Lower leg skin (tissue), 4 donors: ENCODE results near the gene CCDC57. TPM values are rescaled to one million over a fixed set of nuclear protein-coding genes. Genes with fewer than 3 reads are reported as not detected.

Experiments
- DNase-seq, 2 donors: peaks; one replicate each; pipeline ENCODE4 v3.0.0-alpha.2; 2019; ENCODE audit warnings: low spot score in 2 of 2
- H3K4me3 ChIP-seq: fragments of 200-600 bp; sonication (generic); 2 replicates; pipeline ENCODE4 v1.5.1; 2017; ENCODE audit warnings: mild to moderate bottlenecking, low read depth; ENCODE audit not compliant: poor library complexity, severe bottlenecking
- POLR2A ChIP-seq, 2 donors: fragments of 450-650 bp; IDR thresholded peaks; one replicate each; pipeline ENCODE4 v1.6.1; 2016 to 2017; ENCODE audit warnings: antibody characterized with exemption in 2 of 2, mild to moderate bottlenecking in 1 of 2, moderate library complexity in 1 of 2
- WGBS, 2 donors: methylation state at CpG; one replicate each; pipeline ENCODE4 v1.1.5; 2018; 5-methylcytosine and 5-hydroxymethylcytosine counted together
- intact Hi-C: fragments of 100-400 bp; cut with DNase I; formaldehyde crosslinking; loops from one replicate; pipeline ENCODE4 v1.15.0; 2023; ENCODE audit warnings: low total_unique reads
- total RNA-seq, 4 donors: library from RNA; depleted of rRNA; stranded (reverse); fragments of >200 nt; gene quantifications; one replicate each; pipeline ENCODE4 v1.1.0, GENCODE V29; 2016
- TF ChIP-seq, protein P1 (sequence below), 3 donors: fragments of 450-650 bp; IDR thresholded peaks; one replicate each; pipeline ENCODE4 v1.5.1; 2016; ENCODE audit warnings: antibody characterized with exemption in 3 of 3, mild to moderate bottlenecking in 3 of 3, moderate library complexity in 2 of 3

CCDC57 gene
- total RNA-seq, 4 donors from 2014 or later, result 16.0 to 33.5 (median 31.5) TPM

DNA sequence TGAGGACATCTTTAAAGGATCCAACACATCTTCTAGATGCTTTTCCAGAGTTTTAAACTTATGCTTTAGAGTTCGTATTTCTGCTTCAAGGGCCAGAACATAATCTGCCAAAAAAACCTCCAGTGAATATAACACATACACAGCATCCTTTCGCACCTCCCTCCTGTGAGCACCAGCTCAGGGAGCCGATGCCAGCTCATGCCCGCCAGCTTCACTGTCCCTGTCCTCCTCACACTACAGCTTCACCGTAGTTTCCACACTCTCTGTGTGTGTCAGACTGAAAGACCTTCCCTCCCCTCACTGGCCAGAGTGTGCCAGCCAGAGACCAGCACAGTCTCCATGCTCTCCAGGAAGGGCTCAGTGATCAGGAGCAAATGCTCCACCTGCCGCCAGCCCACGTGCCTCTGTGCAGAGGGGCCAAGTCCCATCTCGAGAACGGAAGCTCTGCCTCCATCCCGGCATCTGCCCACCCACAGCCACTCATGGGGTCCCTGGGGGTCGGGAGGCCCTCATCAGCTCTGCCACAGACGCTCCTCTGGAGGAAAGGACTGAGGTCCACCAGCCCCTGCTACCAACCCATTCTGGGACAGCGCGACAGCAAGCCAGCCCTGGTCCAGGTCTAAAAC lies 40.8 kb downstream of the CCDC57 start:
- H3K4me3 ChIP-seq, result no peak overlapping the region
- intact Hi-C loops, result no loop called here
- TF ChIP-seq, protein P1, sequence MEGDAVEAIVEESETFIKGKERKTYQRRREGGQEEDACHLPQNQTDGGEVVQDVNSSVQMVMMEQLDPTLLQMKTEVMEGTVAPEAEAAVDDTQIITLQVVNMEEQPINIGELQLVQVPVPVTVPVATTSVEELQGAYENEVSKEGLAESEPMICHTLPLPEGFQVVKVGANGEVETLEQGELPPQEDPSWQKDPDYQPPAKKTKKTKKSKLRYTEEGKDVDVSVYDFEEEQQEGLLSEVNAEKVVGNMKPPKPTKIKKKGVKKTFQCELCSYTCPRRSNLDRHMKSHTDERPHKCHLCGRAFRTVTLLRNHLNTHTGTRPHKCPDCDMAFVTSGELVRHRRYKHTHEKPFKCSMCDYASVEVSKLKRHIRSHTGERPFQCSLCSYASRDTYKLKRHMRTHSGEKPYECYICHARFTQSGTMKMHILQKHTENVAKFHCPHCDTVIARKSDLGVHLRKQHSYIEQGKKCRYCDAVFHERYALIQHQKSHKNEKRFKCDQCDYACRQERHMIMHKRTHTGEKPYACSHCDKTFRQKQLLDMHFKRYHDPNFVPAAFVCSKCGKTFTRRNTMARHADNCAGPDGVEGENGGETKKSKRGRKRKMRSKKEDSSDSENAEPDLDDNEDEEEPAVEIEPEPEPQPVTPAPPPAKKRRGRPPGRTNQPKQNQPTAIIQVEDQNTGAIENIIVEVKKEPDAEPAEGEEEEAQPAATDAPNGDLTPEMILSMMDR (IDR thresholded peaks at IDR 0.05), result no peak
- no peak for TF ChIP-seq POLR2A (IDR thresholded peaks at IDR 0.05)
- DNase-seq, result no peak
- WGBS, 2 donors, result 87 to 91% methylated on average over 14 of the region's 14 CpGs

DNA sequence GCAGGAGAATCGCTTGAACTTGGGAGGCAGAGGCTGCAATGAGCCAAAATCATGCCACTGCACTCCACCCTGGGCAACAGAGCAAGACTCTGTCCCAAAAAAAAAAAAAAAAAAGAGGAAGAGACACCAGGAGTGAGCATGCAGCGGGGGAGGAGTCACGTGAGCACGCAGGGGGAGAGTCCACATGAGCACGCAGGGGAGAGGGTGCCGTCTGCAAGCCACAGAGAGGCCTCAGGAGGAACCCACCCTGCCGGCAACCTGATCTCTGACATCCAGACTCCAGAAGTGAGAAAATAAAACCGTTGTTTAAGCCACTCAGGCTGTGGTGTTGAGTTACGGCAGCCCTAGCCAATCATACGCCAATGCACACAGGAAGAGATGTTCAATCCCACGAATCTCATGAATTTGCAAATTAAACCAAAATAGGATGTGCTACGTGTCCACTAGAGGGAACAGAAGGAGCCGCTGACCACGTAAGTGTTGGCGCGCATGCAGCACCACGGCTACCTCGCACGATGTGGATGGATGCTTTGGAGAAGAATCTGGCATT lies 42.2 kb downstream of the CCDC57 start:
- WGBS, 2 donors, result 81 to 82% methylated on average over 19 of the region's 19 CpGs
- TF ChIP-seq, protein P1 (IDR thresholded peaks at IDR 0.05), result no peak
- no peak for TF ChIP-seq POLR2A (IDR thresholded peaks at IDR 0.05)
- intact Hi-C loops, result no loop called here
- no peak overlapping the region for H3K4me3 ChIP-seq
- DNase-seq, result no peak

DNA sequence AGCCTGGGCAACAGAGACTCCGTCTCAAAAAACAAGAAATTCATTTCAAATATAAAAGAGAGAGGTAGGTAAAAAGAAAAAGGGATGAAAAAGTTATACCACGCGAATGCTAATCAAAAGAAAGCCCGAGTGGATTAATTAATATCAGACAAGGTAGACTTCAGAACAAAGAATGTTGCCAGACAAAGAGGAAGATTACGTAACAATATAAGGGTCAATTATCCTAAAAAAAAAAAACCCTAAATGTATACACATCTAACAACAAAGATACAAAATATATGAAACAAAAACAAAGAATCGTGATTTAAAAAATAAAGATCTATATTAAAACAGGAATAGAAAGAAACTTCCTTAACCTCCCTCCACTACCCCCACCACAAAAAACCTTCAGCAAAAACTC lies 44.1 kb downstream of the CCDC57 start:
- no peak overlapping the region for H3K4me3 ChIP-seq
- WGBS, 2 donors, result 87 to 93% methylated on average over 6 of the region's 6 CpGs
- no peak for TF ChIP-seq POLR2A (IDR thresholded peaks at IDR 0.05)
- TF ChIP-seq, protein P1 (IDR thresholded peaks at IDR 0.05), result no peak
- intact Hi-C loops, result no loop called here
- no peak for DNase-seq

DNA sequence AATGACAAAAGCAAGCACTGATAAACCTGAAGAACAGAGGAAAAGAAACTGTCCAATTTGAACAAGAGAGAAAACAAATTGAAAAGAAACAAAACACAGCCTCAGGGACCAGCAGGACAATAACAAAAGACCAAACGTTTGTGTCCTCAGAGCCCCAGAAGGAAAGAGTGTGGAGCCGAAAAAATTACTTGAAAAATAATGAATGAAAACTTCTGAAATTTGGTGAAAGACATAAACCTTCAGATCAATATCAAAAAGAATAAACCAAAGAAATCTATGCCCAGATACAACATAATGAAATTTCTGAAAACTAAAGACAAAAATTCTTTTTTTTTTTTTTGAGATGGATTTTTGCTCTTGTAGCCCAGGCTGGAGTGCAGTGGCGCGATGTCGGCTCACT lies 45.6 kb downstream of the CCDC57 start:
- TF ChIP-seq, protein P1 (IDR thresholded peaks at IDR 0.05), result no peak
- TF ChIP-seq POLR2A (IDR thresholded peaks at IDR 0.05), result no peak
- intact Hi-C loops, result no loop called here
- 94 to 96% methylated on average over 5 of the region's 5 CpGs for WGBS, 2 donors
- no peak overlapping the region for H3K4me3 ChIP-seq
- DNase-seq, result no peak

DNA sequence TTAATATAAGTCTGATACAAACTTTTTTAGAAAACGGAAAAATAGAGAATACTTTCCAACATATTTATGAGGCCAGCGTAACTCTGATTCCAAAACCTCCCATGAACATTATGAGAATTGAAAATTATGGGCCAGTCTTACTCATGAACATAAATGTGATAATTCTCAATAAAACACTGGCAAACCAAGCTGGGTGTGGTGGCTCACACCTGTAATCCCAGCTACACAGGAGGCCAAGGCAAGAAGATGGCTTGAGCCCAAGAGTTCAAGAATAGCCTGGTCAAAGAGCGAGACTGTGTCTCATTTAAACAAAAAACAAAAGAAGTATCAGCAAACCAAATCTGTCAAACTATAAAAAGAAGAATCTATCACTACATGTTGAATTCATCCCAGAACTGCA lies 47.8 kb downstream of the CCDC57 start:
- TF ChIP-seq, protein P1 (IDR thresholded peaks at IDR 0.05), result no peak
- no peak for TF ChIP-seq POLR2A (IDR thresholded peaks at IDR 0.05)
- WGBS, 2 donors, result 97 to 98% methylated on average over 3 of the region's 3 CpGs
- no peak for DNase-seq
- H3K4me3 ChIP-seq, result no peak overlapping the region
- intact Hi-C loops, result no loop called here

DNA sequence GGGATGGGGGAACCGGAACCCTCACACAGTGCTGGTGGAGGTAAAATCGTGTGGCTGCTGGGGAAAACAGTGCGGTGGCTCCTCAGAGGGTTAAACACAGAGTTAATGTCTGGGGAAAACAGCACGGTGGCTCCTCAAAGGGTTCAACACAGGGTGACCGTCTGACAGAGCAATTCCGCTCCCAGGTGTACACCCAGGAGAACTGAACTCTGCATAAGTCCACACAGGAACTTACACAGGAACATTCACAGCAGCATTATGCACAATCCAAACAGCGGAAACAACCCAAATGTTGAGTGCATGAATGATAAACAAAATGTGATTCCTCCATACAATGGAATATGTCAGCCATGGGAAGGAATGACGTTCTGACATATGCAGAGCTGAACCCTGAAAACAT lies 51.4 kb downstream of the CCDC57 start:
- TF ChIP-seq POLR2A (IDR thresholded peaks at IDR 0.05), result no peak
- TF ChIP-seq, protein P1 (IDR thresholded peaks at IDR 0.05), result no peak
- 86 to 94% methylated on average over 8 of the region's 8 CpGs for WGBS, 2 donors
- no peak overlapping the region for H3K4me3 ChIP-seq
- no peak for DNase-seq
- intact Hi-C loops, result no loop called here
